Sigmoid colon (tissue), 7 donors: ENCODE data around the gene PTPRQ. TPM values are rescaled to one million over a fixed set of nuclear protein-coding genes. Genes with fewer than 3 reads are reported as not detected.

Experiments used
- DNase-seq: peaks from one replicate; pipeline ENCODE4 v3.0.0-alpha.2; 2019
- H3K27ac ChIP-seq, 4 donors: fragments of 200-600 bp; sonication (generic); one replicate each; pipeline ENCODE4 v1.5.1; 2016 to 2019; ENCODE audit warnings: mild to moderate bottlenecking in 1 of 4
- H3K27me3 ChIP-seq, 3 donors: fragments of 200-600 bp; sonication (generic); one replicate each; pipeline ENCODE4 v1.5.1; 2019; ENCODE audit warnings: mild to moderate bottlenecking in 1 of 3
- H3K36me3 ChIP-seq, 4 donors: fragments of 200-600 bp; sonication (generic); one replicate each; pipeline ENCODE4 v1.5.1; 2016 to 2019
- H3K4me1 ChIP-seq, 4 donors: fragments of 200-600 bp; sonication (generic); one replicate each; pipeline ENCODE4 v1.5.1; 2017 to 2019
- H3K4me3 ChIP-seq, 4 donors: fragments of 200-600 bp; sonication (generic); one replicate each; pipeline ENCODE4 v1.5.1; 2017 to 2019; ENCODE audit warnings: mild to moderate bottlenecking in 2 of 4, moderate library complexity in 1 of 4
- H3K9me3 ChIP-seq, 4 donors: fragments of 200-600 bp in 3 of 4; sonication (generic) in 3 of 4; one replicate each; pipeline versions ENCODE4 v1.5.1 to v1.6.1; 2013 to 2019
- CTCF ChIP-seq, 4 experiments: fragments of 450-650 bp in 3 of 4; fragments of 200-600 bp in 1 of 4; IDR thresholded peaks; one replicate each; pipeline ENCODE4 v1.5.1; 2016 to 2019; ENCODE audit warnings: antibody characterized with exemption in 4 of 4, mild to moderate bottlenecking in 3 of 4, moderate library complexity in 2 of 4
- EP300 ChIP-seq, 4 donors: sonication (generic); formaldehyde crosslinking; IDR thresholded peaks; one replicate each; pipeline ENCODE4 v1.6.1; 2017; ENCODE audit warnings: antibody characterized with exemption in 4 of 4
- POLR2A ChIP-seq, 2 donors: fragments of 450-650 bp; IDR thresholded peaks; one replicate each; pipeline ENCODE4 v1.6.1; 2016; ENCODE audit warnings: antibody characterized with exemption in 2 of 2, mild to moderate bottlenecking in 2 of 2, moderate library complexity in 2 of 2
- POLR2AphosphoS5 ChIP-seq, 4 donors: sonication (generic); formaldehyde crosslinking; IDR thresholded peaks; one replicate each; pipeline ENCODE4 v1.6.1; 2017; ENCODE audit warnings: antibody characterized with exemption in 4 of 4
- WGBS, 2 donors: extraction: QIAGEN DNeasy Blood & Tissue Kit; methylation state at CpG; one replicate each; pipeline ENCODE4 v1.1.7; 2013; 5-methylcytosine and 5-hydroxymethylcytosine counted together
- intact Hi-C: fragments of 100-400 bp; cut with DNase I; formaldehyde crosslinking; loops from one replicate; pipeline ENCODE4 v1.15.1; 2023
- polyA plus RNA-seq, 3 donors: library from polyadenylated mRNA; stranded (reverse); fragments of 200-250 nt; gene quantifications; one replicate each; pipeline ENCODE4 v1.2.3, GENCODE V29; 2013
- total RNA-seq, 4 donors: library from RNA; depleted of rRNA; stranded (reverse); fragments of >200 nt; gene quantifications; one replicate each; pipeline ENCODE4 v1.1.0, GENCODE V29; 2016
- donor health status: healthy with polysubstance abuse.
- donor health status: Bipolar disorder and iron deficiency.
- donor health status: healthy.

Gene PTPRQ
- total and polyA plus RNA-seq, 7 donors, result 0.33 to 1.9 (median 0.59) TPM; not detected in 3

- TF ChIP-seq EP300 (IDR thresholded peaks at IDR 0.05) (no peak), POLR2A (IDR thresholded peaks at IDR 0.05) (no peak), CTCF (IDR thresholded peaks at IDR 0.05) (no peak), POLR2AphosphoS5 (IDR thresholded peaks at IDR 0.05) (no peak)
- no peak for DNase-seq
- no peak overlapping the region for H3K4me3 ChIP-seq
- no peaks in the 10 kb centered on the region for H3K36me3 ChIP-seq
- intact Hi-C loops, result no loop called here
- H3K27me3 ChIP-seq, result no peaks in the 10 kb centered on the region
- H3K27ac ChIP-seq, result no peak overlapping the region
- no peaks in the 10 kb centered on the region for H3K9me3 ChIP-seq
- H3K4me1 ChIP-seq, result no peaks in the 10 kb centered on the region
Observed at GRCh38 chr12:80617733-80618132, 173.7 kb downstream of the PTPRQ start.

- no peak for TF ChIP-seq POLR2AphosphoS5 (IDR thresholded peaks at IDR 0.05)
- no peak for TF ChIP-seq POLR2A (IDR thresholded peaks at IDR 0.05)
- no peak for TF ChIP-seq CTCF (IDR thresholded peaks at IDR 0.05)
- no peak for TF ChIP-seq EP300 (IDR thresholded peaks at IDR 0.05)
- intact Hi-C loops, result no loop called here
- Histone ChIP-seq H3K9me3 (no peaks in the 10 kb centered on the region), H3K27ac (no peak overlapping the region), H3K4me1 (no peaks in the 10 kb centered on the region), H3K4me3 (no peak overlapping the region), H3K27me3 (no peaks in the 10 kb centered on the region), H3K36me3 (no peaks in the 10 kb centered on the region)
- no peak for DNase-seq
- WGBS, 2 donors, result 84 to 85% methylated on average over 2 of the region's 2 CpGs
Observed at GRCh38 chr12:80620281-80620680, 176.2 kb downstream of the PTPRQ start.

- 67 to 80% methylated on average over 1 of the region's 1 CpG for WGBS, 2 donors
Observed at GRCh38 chr12:80622271-80622670, 178.2 kb downstream of the PTPRQ start.

GRCh38 chr12:80625051-80625450 is 181.0 kb downstream of the PTPRQ start:
- no peak overlapping the region for H3K4me3 ChIP-seq
- H3K4me1 ChIP-seq, result no peaks in the 10 kb centered on the region
- intact Hi-C loops, result no loop called here
- 77 to 87% methylated on average over 1 of the region's 1 CpG for WGBS, 2 donors
- no peak overlapping the region for H3K27ac ChIP-seq
- H3K36me3 ChIP-seq, result no peaks in the 10 kb centered on the region
- DNase-seq, result no peak
- TF ChIP-seq POLR2AphosphoS5 (IDR thresholded peaks at IDR 0.05) (no peak), POLR2A (IDR thresholded peaks at IDR 0.05) (no peak), EP300 (IDR thresholded peaks at IDR 0.05) (no peak), CTCF (IDR thresholded peaks at IDR 0.05) (no peak)
- no peaks in the 10 kb centered on the region for H3K27me3 ChIP-seq
- no peaks in the 10 kb centered on the region for H3K9me3 ChIP-seq

More at GRCh38 chr12:80622271-80622670, 178.2 kb downstream of the PTPRQ start:
- H3K4me3 ChIP-seq, result no peak overlapping the region
- no peaks in the 10 kb centered on the region for H3K4me1 ChIP-seq
- H3K36me3 ChIP-seq, result no peaks in the 10 kb centered on the region
- no peak for DNase-seq
- no peaks in the 10 kb centered on the region for H3K9me3 ChIP-seq
- no peaks in the 10 kb centered on the region for H3K27me3 ChIP-seq
- intact Hi-C loops, result no loop called here
- H3K27ac ChIP-seq, result no peak overlapping the region
- TF ChIP-seq CTCF (IDR thresholded peaks at IDR 0.05), result no peak
- TF ChIP-seq POLR2A (IDR thresholded peaks at IDR 0.05), result no peak
- no peak for TF ChIP-seq EP300 (IDR thresholded peaks at IDR 0.05)
- TF ChIP-seq POLR2AphosphoS5 (IDR thresholded peaks at IDR 0.05), result no peak

GRCh38 chr12:80625901-80626300 is 181.9 kb downstream of the PTPRQ start:
- Histone ChIP-seq H3K36me3 (no peaks in the 10 kb centered on the region), H3K27ac (peak overlapping the region in 1 of 4 donors; percentile 60), H3K4me3 (no peak overlapping the region), H3K4me1 (no peaks in the 10 kb centered on the region), H3K27me3 (no peaks in the 10 kb centered on the region), H3K9me3 (no peaks in the 10 kb centered on the region)
- WGBS, 2 donors, result 47 to 63% methylated on average over 3 of the region's 3 CpGs
- intact Hi-C loops, result no loop called here
- TF ChIP-seq EP300 (IDR thresholded peaks at IDR 0.05) (no peak), CTCF (IDR thresholded peaks at IDR 0.05) (no peak), POLR2A (IDR thresholded peaks at IDR 0.05) (no peak), POLR2AphosphoS5 (IDR thresholded peaks at IDR 0.05) (no peak)
- DNase-seq, result no peak
